Urinary bladder (tissue), 4 donors: ENCODE results near the gene ARHGEF7. TPM values are rescaled to one million over a fixed set of nuclear protein-coding genes. Genes with fewer than 3 reads are reported as not detected.

ENCODE experiments used
- DNase-seq: peaks from one replicate; pipeline ENCODE4 v3.0.0-alpha.2; 2015; ENCODE audit errors: extremely low spot score
- H3K27ac ChIP-seq: one replicate; pipeline ENCODE4 v1.5.1; 2013; ENCODE audit warnings: low read depth, mild to moderate bottlenecking, moderate library complexity
- H3K36me3 ChIP-seq: one replicate; pipeline ENCODE4 v1.6.1; 2013; ENCODE audit warnings: mild to moderate bottlenecking, moderate library complexity; ENCODE audit not compliant: insufficient read depth
- H3K4me1 ChIP-seq: one replicate; pipeline ENCODE4 v1.6.1; 2013; ENCODE audit warnings: mild to moderate bottlenecking, moderate library complexity; ENCODE audit not compliant: insufficient read depth
- H3K4me3 ChIP-seq: one replicate; pipeline ENCODE4 v1.5.1; 2013; ENCODE audit warnings: low read depth, low read length
- WGBS: extraction: QIAGEN DNeasy Blood & Tissue Kit; methylation state at CpG from one replicate; pipeline ENCODE4 v1.1.7; 2013; 5-methylcytosine and 5-hydroxymethylcytosine counted together
- polyA plus RNA-seq: library from polyadenylated mRNA; stranded (reverse); fragments of 200-250 nt; gene quantifications from one replicate; pipeline ENCODE4 v1.2.3, GENCODE V29; 2013
- total RNA-seq: library from RNA; depleted of rRNA; stranded (reverse); fragments of >200 nt; gene quantifications from one replicate; pipeline ENCODE4 v1.2.3, GENCODE V29; 2014
- donor health status: healthy with polysubstance abuse.
- donor health status: healthy.

The ARHGEF7 gene
- total and polyA plus RNA-seq, 2 donors = 29.8 to 148 TPM

- no peak overlapping the region for H3K27ac ChIP-seq
- H3K4me1 ChIP-seq = no peaks in the 10 kb centered on the region
- DNase-seq = no peak
- 77% methylated on average over 10 of the region's 10 CpGs for WGBS
- H3K4me3 ChIP-seq = no peak overlapping the region
- no peaks in the 10 kb centered on the region for H3K36me3 ChIP-seq
Observed at GRCh38 chr13:111230385-111230930, 115.3 kb downstream of the ARHGEF7 start.

- Histone ChIP-seq H3K4me1 (no peaks in the 10 kb centered on the region), H3K4me3 (no peak overlapping the region), H3K36me3 (no peaks in the 10 kb centered on the region), H3K27ac (no peak overlapping the region)
- DNase-seq = no peak
- 97% methylated on average over 7 of the region's 7 CpGs for WGBS
Observed at GRCh38 chr13:111232191-111232590, 117.1 kb downstream of the ARHGEF7 start.

- H3K27ac ChIP-seq = no peak overlapping the region
- 36% methylated on average over 1 of the region's 1 CpG for WGBS
Observed at GRCh38 chr13:111233080-111233479, 118.0 kb downstream of the ARHGEF7 start.

GRCh38 chr13:111239764-111240670, 124.9 kb downstream of the ARHGEF7 start:
- WGBS = 82% methylated on average over 15 of the region's 15 CpGs
- Histone ChIP-seq H3K4me3 (no peak overlapping the region), H3K27ac (no peak overlapping the region), H3K4me1 (no peaks in the 10 kb centered on the region), H3K36me3 (no peaks in the 10 kb centered on the region)
- DNase-seq = no peak

More at GRCh38 chr13:111233080-111233479, 118.0 kb downstream of the ARHGEF7 start:
- DNase-seq = no peak
- no peaks in the 10 kb centered on the region for H3K36me3 ChIP-seq
- no peaks in the 10 kb centered on the region for H3K4me1 ChIP-seq
- H3K4me3 ChIP-seq = no peak overlapping the region

GRCh38 chr13:111241006-111241755, 126.1 kb downstream of the ARHGEF7 start:
- WGBS = 86% methylated on average over 16 of the region's 16 CpGs
- no peak for DNase-seq
- H3K27ac ChIP-seq = no peak overlapping the region
- no peaks in the 10 kb centered on the region for H3K4me1 ChIP-seq
- H3K36me3 ChIP-seq = no peaks in the 10 kb centered on the region
- no peak overlapping the region for H3K4me3 ChIP-seq

- DNase-seq = no peak
- H3K36me3 ChIP-seq = no peaks in the 10 kb centered on the region
- no peak overlapping the region for H3K4me3 ChIP-seq
- 86% methylated on average over 11 of the region's 11 CpGs for WGBS
- H3K4me1 ChIP-seq = no peaks in the 10 kb centered on the region
- no peak overlapping the region for H3K27ac ChIP-seq
Observed at GRCh38 chr13:111241862-111242261, 126.8 kb downstream of the ARHGEF7 start.

DNA sequence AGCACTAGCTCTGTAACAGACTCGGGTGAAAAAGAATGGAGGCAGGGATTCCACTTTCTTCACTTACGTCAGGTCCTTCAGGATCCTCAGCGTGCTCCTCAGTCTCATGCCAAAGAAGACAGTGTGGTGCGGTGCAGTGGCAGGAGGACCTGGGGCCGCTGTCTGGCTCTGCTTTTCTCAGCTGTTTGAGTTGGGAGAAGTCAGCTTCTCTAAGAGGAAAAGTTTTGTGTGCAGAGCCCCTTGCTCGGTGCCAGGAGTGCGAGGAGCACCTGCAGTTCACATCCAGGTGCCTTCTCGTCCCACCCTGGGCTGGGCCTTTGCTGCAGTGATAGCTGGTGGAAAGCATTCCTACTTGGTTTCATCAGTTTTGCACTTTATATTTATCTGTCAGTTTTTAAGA, 127.5 kb downstream of the ARHGEF7 start:
- Histone ChIP-seq H3K4me1 (no peaks in the 10 kb centered on the region), H3K4me3 (no peak overlapping the region), H3K36me3 (no peaks in the 10 kb centered on the region)

DNA sequence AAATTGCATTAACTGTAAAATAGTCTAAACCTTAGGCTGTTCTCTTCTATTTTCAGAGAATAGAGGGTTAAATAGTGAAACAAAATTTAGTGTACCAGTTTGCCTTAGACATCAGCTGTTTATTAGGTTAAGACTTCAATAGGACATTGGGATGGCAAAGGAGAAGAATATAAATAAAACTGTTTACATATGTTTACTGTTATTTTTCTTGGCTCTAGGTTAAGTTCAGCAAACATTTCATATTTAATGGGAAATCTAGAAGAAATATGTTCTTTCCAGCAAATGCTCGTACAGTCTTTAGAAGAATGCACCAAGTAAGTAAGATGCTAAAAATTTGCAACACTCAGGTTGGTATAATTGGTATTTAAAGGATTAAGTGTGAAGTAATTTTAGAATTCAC, 128.9 kb downstream of the ARHGEF7 start:
- H3K36me3 ChIP-seq = no peaks in the 10 kb centered on the region
- no peaks in the 10 kb centered on the region for H3K4me1 ChIP-seq
- no peak overlapping the region for H3K27ac ChIP-seq
- no peak for DNase-seq
- WGBS = 81% methylated on average over 1 of the region's 1 CpG
- no peak overlapping the region for H3K4me3 ChIP-seq

More for the DNA sequence above, 127.5 kb downstream of the ARHGEF7 start:
- DNase-seq = no peak
- 93% methylated on average over 8 of the region's 8 CpGs for WGBS
- no peak overlapping the region for H3K27ac ChIP-seq

- Histone ChIP-seq H3K4me3 (no peak overlapping the region), H3K27ac (no peak overlapping the region), H3K36me3 (no peaks in the 10 kb centered on the region), H3K4me1 (no peaks in the 10 kb centered on the region)
- DNase-seq = no peak
- 81% methylated on average over 11 of the region's 11 CpGs for WGBS
Observed at GRCh38 chr13:111245576-111246384, 130.7 kb downstream of the ARHGEF7 start.

- DNase-seq = no peak
- Histone ChIP-seq H3K27ac (no peak overlapping the region), H3K36me3 (no peaks in the 10 kb centered on the region), H3K4me3 (no peak overlapping the region), H3K4me1 (no peaks in the 10 kb centered on the region)
- WGBS = 53% methylated on average over 7 of the region's 7 CpGs
Observed at GRCh38 chr13:111247552-111247951, 132.4 kb downstream of the ARHGEF7 start.

DNA sequence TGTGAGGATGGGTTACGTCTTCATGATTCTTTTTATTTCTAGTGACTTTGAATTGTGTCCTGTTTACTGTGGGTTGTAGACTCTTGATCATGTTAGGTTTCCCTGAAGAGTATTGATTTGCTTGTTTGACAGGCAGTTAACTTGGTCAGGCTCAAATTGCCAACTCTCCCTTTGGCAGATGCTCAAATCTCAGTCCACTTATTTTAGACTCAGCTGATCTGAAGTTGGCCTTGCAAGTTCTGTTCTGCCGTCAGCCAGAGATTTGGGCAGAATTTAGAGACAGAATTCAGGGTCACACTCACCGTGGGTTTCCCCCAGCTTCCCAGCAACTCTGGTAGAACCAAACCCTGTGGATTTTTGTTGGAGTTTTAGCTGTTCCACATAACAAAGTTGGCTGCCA, 133.7 kb downstream of the ARHGEF7 start:
- H3K4me1 ChIP-seq = no peaks in the 10 kb centered on the region
- no peak for DNase-seq
- no peaks in the 10 kb centered on the region for H3K36me3 ChIP-seq
- no peak overlapping the region for H3K27ac ChIP-seq
- 84% methylated on average over 3 of the region's 3 CpGs for WGBS
- H3K4me3 ChIP-seq = no peak overlapping the region

DNA sequence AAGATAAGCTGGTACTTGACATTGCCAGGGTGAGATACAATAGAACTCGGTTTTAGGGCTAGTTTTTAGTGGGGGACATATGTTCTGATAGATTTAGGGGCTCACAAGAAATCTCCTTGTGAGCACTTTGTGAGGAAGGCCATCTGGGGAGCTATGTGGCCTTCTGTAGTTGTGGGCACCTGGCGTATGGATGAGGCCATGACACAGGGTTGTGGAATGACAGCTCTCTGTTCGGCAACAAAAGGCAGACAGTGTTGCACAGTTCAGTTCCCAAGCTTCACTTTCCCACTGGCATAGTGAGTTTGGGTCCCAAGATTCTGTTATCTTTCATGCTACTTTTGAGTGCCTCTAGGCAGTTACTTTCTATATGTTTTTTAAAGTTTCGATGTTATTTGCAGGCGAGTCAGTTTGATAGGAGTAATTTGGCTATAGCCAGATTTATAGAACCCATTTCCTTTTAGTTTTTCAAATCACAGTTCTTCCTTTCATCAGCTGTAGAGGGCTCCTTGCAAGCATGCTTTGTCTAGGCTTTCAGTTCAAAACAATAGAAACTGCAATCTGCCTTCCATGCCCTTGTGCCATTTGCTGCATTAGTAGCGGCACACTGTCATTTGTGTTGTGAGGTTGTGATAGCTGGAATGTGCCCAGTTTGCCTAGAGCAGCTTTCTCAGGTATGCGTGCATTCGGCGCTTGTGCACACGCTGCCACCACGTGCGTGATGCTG, 134.7 kb downstream of the ARHGEF7 start:
- no peaks in the 10 kb centered on the region for H3K36me3 ChIP-seq
- H3K4me1 ChIP-seq = no peaks in the 10 kb centered on the region
- no peak overlapping the region for H3K27ac ChIP-seq
- WGBS = 94% methylated on average over 12 of the region's 12 CpGs
- no peak overlapping the region for H3K4me3 ChIP-seq
- DNase-seq = no peak
